Naive thymus-derived CD8-positive, alpha-beta T cell (primary cell): ENCODE data around the gene KCNN2. TPM values are rescaled to one million over a fixed set of nuclear protein-coding genes. Genes with fewer than 3 reads are reported as not detected.

ENCODE experiments used
- ATAC-seq, 2 donors: fragments of 150-1000 bp; cut with Tn5 transposase in 1 of 2; sonication (Bioruptor Pico), chemical (Tn5 transposase) in 1 of 2; 1 replicate in 1 of 2; 2 replicates in 1 of 2; pipeline ENCODE4 v1.10.0; 2021; ENCODE audit warnings: mild to moderate bottlenecking in 2 of 2, moderate library complexity in 2 of 2
- POLR2A ChIA-PET: fragments of 350-600 bp; sonication (Branson Sonifier 250); formaldehyde crosslinking; loops from one replicate; lab custom pipeline; 2021; ENCODE audit warnings: antibody characterized with exemption; lab: Charles Lee
- DNase-seq, 10 donors: peaks; one replicate each; pipeline versions ENCODE4 v3.0.0 to v3.0.0-alpha.2; 2020 to 2022
- H3K27ac Mint-ChIP-seq, 10 donors: one replicate each; pipeline ENCODE4 v1.8.0; 2020 to 2022; ENCODE audit warnings: mild to moderate bottlenecking in 10 of 10, mixed read lengths in 10 of 10, moderate library complexity in 4 of 10, inconsistent platforms in 1 of 10
- H3K27me3 Mint-ChIP-seq, 5 donors: one replicate each; pipeline ENCODE4 v1.8.0; 2021 to 2022; ENCODE audit warnings: mixed read lengths in 5 of 5
- H3K36me3 Mint-ChIP-seq, 3 donors: one replicate each; pipeline ENCODE4 v1.8.0; 2020 to 2022; ENCODE audit warnings: mixed read lengths in 3 of 3, mild to moderate bottlenecking in 2 of 3, inconsistent platforms in 1 of 3
- H3K4me1 Mint-ChIP-seq, 4 donors: one replicate each; pipeline ENCODE4 v1.8.0; 2021 to 2022; ENCODE audit warnings: mixed read lengths in 4 of 4
- H3K4me3 Mint-ChIP-seq, 10 donors: one replicate each; pipeline ENCODE4 v1.8.0; 2020 to 2022; ENCODE audit warnings: mild to moderate bottlenecking in 10 of 10, mixed read lengths in 10 of 10, moderate library complexity in 6 of 10, inconsistent platforms in 1 of 10
- H3K9me3 Mint-ChIP-seq, 9 donors: one replicate each; pipeline ENCODE4 v1.8.0; 2020 to 2022; ENCODE audit warnings: mixed read lengths in 9 of 9, mild to moderate bottlenecking in 3 of 9, inconsistent platforms in 1 of 9, moderate library complexity in 1 of 9
- polyA plus RNA-seq, 3 donors: library from polyadenylated mRNA; unstranded; fragments of 300-500 nt; fragmentation: Illumina TruSeq; gene quantifications; one replicate each; pipeline ENCODE4 v1.2.3, GENCODE V29; 2021
- total RNA-seq, 8 experiments: library from RNA in 2 of 8; stranded (reverse) in 2 of 8; gene quantifications; one replicate each; pipeline ENCODE4 v1.2.3 and lab custom pipeline; 2021 to 2026

The KCNN2 gene
- total and polyA plus RNA-seq, 5 experiments from 2014 or later = not detected

- peaks cover 2 to 6% (median 4%) of the 10 kb centered on the region in 4 donors for H3K4me1 Mint-ChIP-seq
- DNase-seq = no peak
- H3K36me3 Mint-ChIP-seq = peaks cover 0 to 4% (median 0%) of the 10 kb centered on the region in 3 donors
- H3K4me3 Mint-ChIP-seq = no peak overlapping the region
- H3K27ac Mint-ChIP-seq = no peak overlapping the region
- H3K9me3 Mint-ChIP-seq = peaks cover 0 to 11% (median 0%) of the 10 kb centered on the region in 9 donors
- POLR2A ChIA-PET = no interaction called here
- H3K27me3 Mint-ChIP-seq = peaks cover 10 to 28% (median 20%) of the 10 kb centered on the region in 5 donors
- no peak for ATAC-seq
Observed at GRCh38 chr5:114367029-114367428, 5.2 kb downstream of the KCNN2 start.

DNA sequence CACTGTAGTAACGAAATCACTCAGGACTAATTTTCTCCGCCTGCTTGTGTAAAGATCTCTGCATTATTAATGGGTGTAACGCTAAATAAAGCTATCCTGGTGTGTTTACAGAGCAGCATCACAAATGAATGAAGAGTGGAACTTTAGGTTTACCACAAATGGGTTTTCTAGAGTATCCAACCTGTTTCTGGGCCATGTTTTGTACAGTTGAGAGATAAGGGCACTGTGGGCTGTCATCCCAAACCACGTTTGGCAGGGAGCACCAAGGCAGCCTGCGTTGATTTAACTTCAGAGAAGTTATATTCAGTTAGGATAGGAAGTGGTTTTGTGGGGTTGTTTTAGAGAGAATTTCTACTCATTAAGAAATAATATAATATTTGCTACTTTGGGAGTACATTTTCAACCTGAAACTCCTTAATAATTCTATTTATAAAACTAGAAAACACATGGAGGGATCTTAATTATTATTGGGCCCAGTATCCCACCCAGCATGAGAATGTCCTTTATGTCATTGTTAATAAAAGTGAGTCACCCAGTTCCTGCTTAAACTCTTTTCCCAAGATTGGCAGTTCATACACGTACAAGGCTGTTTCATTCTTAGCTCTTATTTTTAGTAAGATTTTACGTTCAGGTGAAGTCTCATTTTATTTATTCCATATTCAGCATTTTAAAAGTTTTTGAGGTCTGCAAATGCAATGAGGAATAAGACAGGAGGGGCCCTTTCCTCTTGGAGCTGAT, 8.0 kb downstream of the KCNN2 start:
- Mint-ChIP-seq H3K4me1 (no peaks in the 10 kb centered on the region), H3K4me3 (no peak overlapping the region), H3K9me3 (peaks cover 0 to 11% (median 0%) of the 10 kb centered on the region in 9 donors), H3K27ac (no peak overlapping the region), H3K36me3 (no peaks in the 10 kb centered on the region), H3K27me3 (peaks cover 0 to 7% (median 4%) of the 10 kb centered on the region in 5 donors)
- DNase-seq (no peak), ATAC-seq (no peak)
- POLR2A ChIA-PET = no interaction called here

GRCh38 chr5:114377050-114377844, 15.4 kb downstream of the KCNN2 start:
- Mint-ChIP-seq H3K4me1 (no peaks in the 10 kb centered on the region), H3K36me3 (no peaks in the 10 kb centered on the region), H3K9me3 (peaks cover 0 to 8% (median 0%) of the 10 kb centered on the region in 9 donors), H3K4me3 (no peak overlapping the region), H3K27ac (no peak overlapping the region), H3K27me3 (peaks cover 0 to 19% (median 0%) of the 10 kb centered on the region in 5 donors)
- ATAC-seq (no peak), DNase-seq (no peak)
- POLR2A ChIA-PET = no interaction called here

- DNase-seq (no peak), ATAC-seq (no peak)
- POLR2A ChIA-PET = no interaction called here
- Mint-ChIP-seq H3K4me3 (no peak overlapping the region), H3K9me3 (peaks cover 0 to 8% (median 0%) of the 10 kb centered on the region in 9 donors), H3K27ac (no peak overlapping the region), H3K4me1 (no peaks in the 10 kb centered on the region), H3K36me3 (no peaks in the 10 kb centered on the region), H3K27me3 (peaks cover 0 to 19% (median 0%) of the 10 kb centered on the region in 5 donors)
Observed at GRCh38 chr5:114377946-114378345, 16.1 kb downstream of the KCNN2 start.

- DNase-seq (no peak), ATAC-seq (no peak)
- Mint-ChIP-seq H3K4me3 (no peak overlapping the region), H3K27me3 (peaks cover 0 to 19% (median 1%) of the 10 kb centered on the region in 5 donors), H3K36me3 (no peaks in the 10 kb centered on the region), H3K9me3 (peaks cover 0 to 8% (median 0%) of the 10 kb centered on the region in 9 donors), H3K4me1 (no peaks in the 10 kb centered on the region), H3K27ac (no peak overlapping the region)
- POLR2A ChIA-PET = no interaction called here
Observed at GRCh38 chr5:114380721-114381120, 18.9 kb downstream of the KCNN2 start.

- Mint-ChIP-seq H3K4me1 (no peaks in the 10 kb centered on the region), H3K9me3 (no peaks in the 10 kb centered on the region), H3K4me3 (no peak overlapping the region), H3K27me3 (peaks cover 0 to 3% (median 1%) of the 10 kb centered on the region in 5 donors), H3K36me3 (no peaks in the 10 kb centered on the region), H3K27ac (no peak overlapping the region)
- no peak for DNase-seq
- POLR2A ChIA-PET = no interaction called here
- no peak for ATAC-seq
Observed at GRCh38 chr5:114387433-114387832, 25.6 kb downstream of the KCNN2 start.

GRCh38 chr5:114390431-114390830, 28.6 kb downstream of the KCNN2 start:
- ATAC-seq = no peak
- H3K4me3 Mint-ChIP-seq = no peak overlapping the region
- H3K27me3 Mint-ChIP-seq = no peaks in the 10 kb centered on the region
- no peak for DNase-seq
- no peak overlapping the region for H3K27ac Mint-ChIP-seq
- POLR2A ChIA-PET = no interaction called here
- no peaks in the 10 kb centered on the region for H3K4me1 Mint-ChIP-seq
- no peaks in the 10 kb centered on the region for H3K9me3 Mint-ChIP-seq
- H3K36me3 Mint-ChIP-seq = no peaks in the 10 kb centered on the region

GRCh38 chr5:114391321-114391720, 29.5 kb downstream of the KCNN2 start:
- Mint-ChIP-seq H3K4me3 (no peak overlapping the region), H3K36me3 (no peaks in the 10 kb centered on the region), H3K9me3 (no peaks in the 10 kb centered on the region), H3K27me3 (no peaks in the 10 kb centered on the region), H3K4me1 (no peaks in the 10 kb centered on the region), H3K27ac (no peak overlapping the region)
- POLR2A ChIA-PET = no interaction called here
- ATAC-seq (no peak), DNase-seq (no peak)

DNA sequence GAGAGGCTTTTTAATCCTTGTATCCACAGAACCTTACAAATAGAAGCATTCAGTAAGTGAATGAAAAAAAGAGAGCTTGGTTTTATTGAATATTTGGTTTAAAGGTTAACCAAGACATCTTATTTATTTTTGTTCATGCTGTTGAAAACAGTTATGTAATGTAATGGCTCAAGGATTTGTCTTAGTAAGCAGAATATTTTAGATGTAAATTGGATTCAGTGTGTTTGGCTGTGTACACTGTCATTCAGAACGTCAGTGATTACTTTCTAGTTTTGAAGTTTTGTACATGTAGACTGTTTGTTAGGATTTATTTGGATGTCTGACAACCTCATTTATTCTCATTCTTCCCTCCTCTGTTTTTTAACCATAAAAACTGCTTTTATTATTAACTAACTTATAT, 31.3 kb downstream of the KCNN2 start:
- no peak overlapping the region for H3K4me3 Mint-ChIP-seq
- no peaks in the 10 kb centered on the region for H3K36me3 Mint-ChIP-seq
- peaks cover 0 to under 1% (median 0%) of the 10 kb centered on the region in 9 donors for H3K9me3 Mint-ChIP-seq
- H3K4me1 Mint-ChIP-seq = no peaks in the 10 kb centered on the region
- ATAC-seq = no peak
- H3K27me3 Mint-ChIP-seq = no peaks in the 10 kb centered on the region
- no peak overlapping the region for H3K27ac Mint-ChIP-seq
- POLR2A ChIA-PET = no interaction called here
- no peak for DNase-seq

DNA sequence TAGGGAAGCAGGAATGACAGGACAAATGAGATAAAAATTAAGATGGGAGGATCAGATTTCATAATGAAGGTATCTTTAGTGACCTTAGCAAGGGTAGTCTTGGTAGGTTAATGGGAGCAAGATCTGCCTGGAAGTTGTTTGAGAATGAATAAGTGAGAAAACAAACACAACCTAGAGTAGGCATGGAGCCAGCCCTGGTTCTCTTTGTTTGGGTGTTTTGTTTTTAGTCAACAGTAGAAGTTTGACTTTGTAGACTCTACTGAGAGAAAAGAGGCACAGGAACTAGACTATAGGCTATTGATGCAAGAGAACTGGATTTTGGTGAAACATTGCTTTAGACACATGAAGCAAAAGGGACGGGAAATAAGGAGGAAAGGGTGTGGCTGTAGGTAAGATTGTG, 40.3 kb downstream of the KCNN2 start:
- Mint-ChIP-seq H3K4me3 (no peak overlapping the region), H3K27me3 (peaks cover 0 to 4% (median 2%) of the 10 kb centered on the region in 5 donors), H3K9me3 (peaks cover 0 to 17% (median 6%) of the 10 kb centered on the region in 9 donors), H3K36me3 (no peaks in the 10 kb centered on the region), H3K27ac (no peak overlapping the region), H3K4me1 (no peaks in the 10 kb centered on the region)
- no peak for DNase-seq
- POLR2A ChIA-PET = no interaction called here
- no peak for ATAC-seq

GRCh38 chr5:114407783-114408182, 45.9 kb downstream of the KCNN2 start:
- ATAC-seq (no peak), DNase-seq (no peak)
- Mint-ChIP-seq H3K27ac (no peak overlapping the region), H3K9me3 (no peaks in the 10 kb centered on the region), H3K27me3 (peaks cover 0 to 3% (median 0%) of the 10 kb centered on the region in 5 donors), H3K4me1 (no peaks in the 10 kb centered on the region), H3K4me3 (no peak overlapping the region), H3K36me3 (no peaks in the 10 kb centered on the region)
- POLR2A ChIA-PET = no interaction called here

GRCh38 chr5:114408847-114409246, 47.0 kb downstream of the KCNN2 start:
- peaks cover 0 to 3% (median 0%) of the 10 kb centered on the region in 5 donors for H3K27me3 Mint-ChIP-seq
- H3K4me1 Mint-ChIP-seq = no peaks in the 10 kb centered on the region

DNA sequence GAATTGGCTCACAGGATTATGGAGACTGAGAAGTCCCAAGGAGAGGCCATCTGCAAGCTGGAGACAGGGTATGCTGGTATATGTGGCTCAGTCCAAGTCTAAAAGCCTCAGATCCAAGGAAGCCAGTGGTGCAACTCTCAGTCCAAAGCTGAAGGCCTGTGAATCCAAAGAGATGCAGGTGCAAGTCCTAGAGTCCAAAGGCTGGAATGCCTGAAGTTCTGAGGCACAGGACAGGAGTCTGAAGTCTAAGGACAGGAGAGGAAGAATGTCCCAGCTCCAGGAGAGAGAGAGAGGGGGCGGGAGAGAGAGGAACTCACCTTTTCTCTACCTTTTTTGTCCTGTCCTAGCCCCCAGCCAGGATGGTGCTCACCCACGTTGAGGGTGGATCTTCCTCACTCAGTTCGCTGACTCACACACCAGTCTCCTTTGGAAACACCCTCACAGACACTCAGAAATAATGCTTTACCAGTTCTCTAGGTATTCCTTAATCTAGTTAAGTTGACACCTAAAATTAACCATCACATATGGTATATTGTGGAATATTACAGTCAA, 49.6 kb downstream of the KCNN2 start:
- Mint-ChIP-seq H3K36me3 (no peaks in the 10 kb centered on the region), H3K9me3 (peaks cover 0 to 2% (median 0%) of the 10 kb centered on the region in 9 donors), H3K4me1 (no peaks in the 10 kb centered on the region), H3K27ac (no peak overlapping the region), H3K4me3 (no peak overlapping the region), H3K27me3 (peaks cover 0 to 3% (median 0%) of the 10 kb centered on the region in 5 donors)
- POLR2A ChIA-PET = no interaction called here
- ATAC-seq = no peak
- no peak for DNase-seq

More at GRCh38 chr5:114408847-114409246, 47.0 kb downstream of the KCNN2 start:
- Mint-ChIP-seq H3K9me3 (peaks cover 0 to 2% (median 0%) of the 10 kb centered on the region in 9 donors), H3K27ac (no peak overlapping the region), H3K4me3 (no peak overlapping the region), H3K36me3 (no peaks in the 10 kb centered on the region)
- DNase-seq (no peak), ATAC-seq (no peak)
- POLR2A ChIA-PET = no interaction called here
